ENCODE results near the gene MSI2. TPM values are rescaled to one million over a fixed set of nuclear protein-coding genes. Genes with fewer than 3 reads are reported as not detected.

MSI2 gene
- total and polyA plus RNA-seq, 2 experiments from 2014 or later = 18.9 to 41.8 TPM

DNA sequence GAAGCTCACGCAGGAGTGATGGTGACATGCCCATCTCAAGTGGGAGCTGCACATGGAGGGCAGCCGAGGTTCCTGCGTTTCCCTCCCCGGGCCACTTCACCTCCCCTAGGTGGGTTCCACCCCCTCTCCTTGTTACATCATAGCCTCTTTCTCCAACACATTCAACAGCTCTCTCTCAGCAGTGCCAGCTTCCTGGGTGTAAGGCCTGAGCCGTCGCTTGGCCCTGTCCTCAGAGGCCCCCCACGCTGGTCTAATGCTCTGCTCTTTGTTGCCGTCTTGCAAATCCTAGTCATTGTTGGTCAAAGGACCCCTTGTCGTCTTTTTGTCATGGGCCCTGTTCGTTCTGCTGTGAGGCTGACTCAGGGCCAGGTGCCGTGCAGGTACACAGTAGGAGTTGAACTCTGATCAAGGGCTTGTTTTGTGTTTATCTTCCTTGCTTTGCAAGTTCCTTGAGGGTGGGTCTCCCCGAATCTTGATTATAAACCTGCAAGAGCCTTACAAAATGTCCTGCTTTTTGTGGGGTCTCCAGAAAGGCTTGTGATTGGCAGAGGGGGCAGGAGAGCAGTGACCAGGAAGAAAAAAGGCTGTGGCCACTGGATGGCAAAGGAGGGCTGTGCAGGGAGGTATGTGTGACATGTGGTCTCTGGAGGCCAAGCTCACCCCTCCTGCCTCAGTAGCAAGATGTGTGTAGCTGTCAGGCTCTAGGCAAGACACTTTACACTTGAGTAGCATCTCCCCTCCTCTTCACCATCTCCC lies 352.2 kb downstream of the MSI2 start (continued):
- TF ChIP-seq, protein P1, sequence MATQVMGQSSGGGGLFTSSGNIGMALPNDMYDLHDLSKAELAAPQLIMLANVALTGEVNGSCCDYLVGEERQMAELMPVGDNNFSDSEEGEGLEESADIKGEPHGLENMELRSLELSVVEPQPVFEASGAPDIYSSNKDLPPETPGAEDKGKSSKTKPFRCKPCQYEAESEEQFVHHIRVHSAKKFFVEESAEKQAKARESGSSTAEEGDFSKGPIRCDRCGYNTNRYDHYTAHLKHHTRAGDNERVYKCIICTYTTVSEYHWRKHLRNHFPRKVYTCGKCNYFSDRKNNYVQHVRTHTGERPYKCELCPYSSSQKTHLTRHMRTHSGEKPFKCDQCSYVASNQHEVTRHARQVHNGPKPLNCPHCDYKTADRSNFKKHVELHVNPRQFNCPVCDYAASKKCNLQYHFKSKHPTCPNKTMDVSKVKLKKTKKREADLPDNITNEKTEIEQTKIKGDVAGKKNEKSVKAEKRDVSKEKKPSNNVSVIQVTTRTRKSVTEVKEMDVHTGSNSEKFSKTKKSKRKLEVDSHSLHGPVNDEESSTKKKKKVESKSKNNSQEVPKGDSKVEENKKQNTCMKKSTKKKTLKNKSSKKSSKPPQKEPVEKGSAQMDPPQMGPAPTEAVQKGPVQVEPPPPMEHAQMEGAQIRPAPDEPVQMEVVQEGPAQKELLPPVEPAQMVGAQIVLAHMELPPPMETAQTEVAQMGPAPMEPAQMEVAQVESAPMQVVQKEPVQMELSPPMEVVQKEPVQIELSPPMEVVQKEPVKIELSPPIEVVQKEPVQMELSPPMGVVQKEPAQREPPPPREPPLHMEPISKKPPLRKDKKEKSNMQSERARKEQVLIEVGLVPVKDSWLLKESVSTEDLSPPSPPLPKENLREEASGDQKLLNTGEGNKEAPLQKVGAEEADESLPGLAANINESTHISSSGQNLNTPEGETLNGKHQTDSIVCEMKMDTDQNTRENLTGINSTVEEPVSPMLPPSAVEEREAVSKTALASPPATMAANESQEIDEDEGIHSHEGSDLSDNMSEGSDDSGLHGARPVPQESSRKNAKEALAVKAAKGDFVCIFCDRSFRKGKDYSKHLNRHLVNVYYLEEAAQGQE (IDR thresholded peaks at IDR 0.05; ENCODE audit: unreplicated experiment) = no peak
- TF ChIP-seq POLR2AphosphoS5 (IDR thresholded peaks at IDR 0.05; ENCODE audit: low read depth) = no peak
- TF ChIP-seq, protein P2, sequence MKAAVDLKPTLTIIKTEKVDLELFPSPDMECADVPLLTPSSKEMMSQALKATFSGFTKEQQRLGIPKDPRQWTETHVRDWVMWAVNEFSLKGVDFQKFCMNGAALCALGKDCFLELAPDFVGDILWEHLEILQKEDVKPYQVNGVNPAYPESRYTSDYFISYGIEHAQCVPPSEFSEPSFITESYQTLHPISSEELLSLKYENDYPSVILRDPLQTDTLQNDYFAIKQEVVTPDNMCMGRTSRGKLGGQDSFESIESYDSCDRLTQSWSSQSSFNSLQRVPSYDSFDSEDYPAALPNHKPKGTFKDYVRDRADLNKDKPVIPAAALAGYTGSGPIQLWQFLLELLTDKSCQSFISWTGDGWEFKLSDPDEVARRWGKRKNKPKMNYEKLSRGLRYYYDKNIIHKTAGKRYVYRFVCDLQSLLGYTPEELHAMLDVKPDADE (IDR thresholded peaks at IDR 0.05) = no peak

DNA sequence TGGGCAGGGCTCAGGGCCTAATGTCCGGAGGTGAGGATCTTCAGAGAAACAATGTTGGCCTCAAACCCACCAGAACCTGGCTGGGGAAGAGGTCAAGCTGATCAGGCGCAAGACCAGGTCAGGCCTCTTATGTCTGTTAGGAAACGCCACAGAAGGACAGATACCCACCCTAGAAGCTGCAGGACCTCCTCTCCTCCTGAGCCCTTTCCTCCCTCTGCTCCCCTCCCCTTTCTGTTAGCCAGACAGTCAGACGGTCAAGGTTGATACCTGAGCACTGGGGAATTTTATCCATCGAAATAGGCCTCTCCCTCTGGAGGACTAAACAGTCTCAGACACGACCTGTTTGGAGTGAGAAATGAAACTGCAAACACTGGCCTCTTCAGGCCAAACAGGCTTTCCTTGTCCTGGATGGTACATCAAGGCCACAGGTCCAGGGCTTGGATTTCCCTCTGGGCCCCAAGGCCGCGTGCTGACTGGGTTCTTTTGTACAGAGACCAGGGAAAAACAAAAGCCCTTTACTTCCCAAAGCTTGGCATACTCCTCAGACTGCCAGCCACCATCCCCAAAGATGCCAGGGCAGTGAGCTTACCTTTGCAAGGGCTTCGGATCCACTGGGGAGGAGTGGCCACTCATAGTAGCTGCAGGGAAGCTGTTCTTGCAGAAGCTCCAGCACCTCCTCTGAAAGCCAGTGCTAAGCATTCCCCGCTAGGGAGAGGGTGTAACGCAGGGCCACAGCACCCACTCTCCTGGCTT lies 353.0 kb downstream of the MSI2 start:
- H3K9me3 Mint-ChIP-seq = no peaks in the 10 kb centered on the region
- no peak overlapping the region for H3K4me3 ChIP-seq
- H3K79me2 ChIP-seq (replicated peaks; ENCODE audit: insufficient read depth) = no peaks in the 10 kb centered on the region
- H3K36me3 ChIP-seq (ENCODE audit: insufficient read depth) = no peaks in the 10 kb centered on the region
- H3K27ac Mint-ChIP-seq = peak overlapping the region; percentile 86
- no peaks in the 10 kb centered on the region for H3K36me3 Mint-ChIP-seq (ENCODE audit: low read depth)
- peaks cover 54% of the 10 kb centered on the region for H3K4me1 Mint-ChIP-seq
- H3K27me3 ChIP-seq (ENCODE audit: insufficient read depth) = no peaks in the 10 kb centered on the region
- DNase-seq (ENCODE audit: low spot score) (no peak), ATAC-seq (no peak)
- no peak overlapping the region for H3K4me2 ChIP-seq
- H3K9me2 ChIP-seq (ENCODE audit: insufficient read depth) = no peaks in the 10 kb centered on the region
- H3K27me3 Mint-ChIP-seq (ENCODE audit: insufficient read depth, low read depth, poor library complexity) = peaks cover 10% of the 10 kb centered on the region
- H3K4me1 ChIP-seq (ENCODE audit: insufficient read depth) = peaks cover 13% of the 10 kb centered on the region
- H3K4me3 Mint-ChIP-seq = no peak overlapping the region
- H4K20me1 ChIP-seq (replicated peaks; ENCODE audit: insufficient read depth) = no peaks in the 10 kb centered on the region
- no peak overlapping the region for H2AFZ ChIP-seq
- H3K27ac ChIP-seq (ENCODE audit: low read depth) = no peak overlapping the region
- H3F3A ChIP-seq (replicated peaks; ENCODE audit: low read depth) = no peaks in the 10 kb centered on the region
- no peak for TF ChIP-seq EZH2 (IDR thresholded peaks at IDR 0.05; ENCODE audit: low read depth, unreplicated experiment)
- no peak for TF ChIP-seq STAT1 (IDR thresholded peaks at IDR 0.05; ENCODE audit: unreplicated experiment)
- TF ChIP-seq POLR2AphosphoS5 (IDR thresholded peaks at IDR 0.05; ENCODE audit: low read depth) = no peak
- TF ChIP-seq, protein P3, sequence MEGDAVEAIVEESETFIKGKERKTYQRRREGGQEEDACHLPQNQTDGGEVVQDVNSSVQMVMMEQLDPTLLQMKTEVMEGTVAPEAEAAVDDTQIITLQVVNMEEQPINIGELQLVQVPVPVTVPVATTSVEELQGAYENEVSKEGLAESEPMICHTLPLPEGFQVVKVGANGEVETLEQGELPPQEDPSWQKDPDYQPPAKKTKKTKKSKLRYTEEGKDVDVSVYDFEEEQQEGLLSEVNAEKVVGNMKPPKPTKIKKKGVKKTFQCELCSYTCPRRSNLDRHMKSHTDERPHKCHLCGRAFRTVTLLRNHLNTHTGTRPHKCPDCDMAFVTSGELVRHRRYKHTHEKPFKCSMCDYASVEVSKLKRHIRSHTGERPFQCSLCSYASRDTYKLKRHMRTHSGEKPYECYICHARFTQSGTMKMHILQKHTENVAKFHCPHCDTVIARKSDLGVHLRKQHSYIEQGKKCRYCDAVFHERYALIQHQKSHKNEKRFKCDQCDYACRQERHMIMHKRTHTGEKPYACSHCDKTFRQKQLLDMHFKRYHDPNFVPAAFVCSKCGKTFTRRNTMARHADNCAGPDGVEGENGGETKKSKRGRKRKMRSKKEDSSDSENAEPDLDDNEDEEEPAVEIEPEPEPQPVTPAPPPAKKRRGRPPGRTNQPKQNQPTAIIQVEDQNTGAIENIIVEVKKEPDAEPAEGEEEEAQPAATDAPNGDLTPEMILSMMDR (conservative IDR thresholded peaks at IDR 0.05; ENCODE audit: low read depth in 2 of 2) = no peak
- TF ChIP-seq ZNF331 (CRISPR knock-in tag; IDR thresholded peaks at IDR 0.05; ENCODE audit: low read depth) = no peak
- no peak for TF ChIP-seq ZNF114 (CRISPR knock-in tag; IDR thresholded peaks at IDR 0.05)
- TF ChIP-seq, protein P4, sequence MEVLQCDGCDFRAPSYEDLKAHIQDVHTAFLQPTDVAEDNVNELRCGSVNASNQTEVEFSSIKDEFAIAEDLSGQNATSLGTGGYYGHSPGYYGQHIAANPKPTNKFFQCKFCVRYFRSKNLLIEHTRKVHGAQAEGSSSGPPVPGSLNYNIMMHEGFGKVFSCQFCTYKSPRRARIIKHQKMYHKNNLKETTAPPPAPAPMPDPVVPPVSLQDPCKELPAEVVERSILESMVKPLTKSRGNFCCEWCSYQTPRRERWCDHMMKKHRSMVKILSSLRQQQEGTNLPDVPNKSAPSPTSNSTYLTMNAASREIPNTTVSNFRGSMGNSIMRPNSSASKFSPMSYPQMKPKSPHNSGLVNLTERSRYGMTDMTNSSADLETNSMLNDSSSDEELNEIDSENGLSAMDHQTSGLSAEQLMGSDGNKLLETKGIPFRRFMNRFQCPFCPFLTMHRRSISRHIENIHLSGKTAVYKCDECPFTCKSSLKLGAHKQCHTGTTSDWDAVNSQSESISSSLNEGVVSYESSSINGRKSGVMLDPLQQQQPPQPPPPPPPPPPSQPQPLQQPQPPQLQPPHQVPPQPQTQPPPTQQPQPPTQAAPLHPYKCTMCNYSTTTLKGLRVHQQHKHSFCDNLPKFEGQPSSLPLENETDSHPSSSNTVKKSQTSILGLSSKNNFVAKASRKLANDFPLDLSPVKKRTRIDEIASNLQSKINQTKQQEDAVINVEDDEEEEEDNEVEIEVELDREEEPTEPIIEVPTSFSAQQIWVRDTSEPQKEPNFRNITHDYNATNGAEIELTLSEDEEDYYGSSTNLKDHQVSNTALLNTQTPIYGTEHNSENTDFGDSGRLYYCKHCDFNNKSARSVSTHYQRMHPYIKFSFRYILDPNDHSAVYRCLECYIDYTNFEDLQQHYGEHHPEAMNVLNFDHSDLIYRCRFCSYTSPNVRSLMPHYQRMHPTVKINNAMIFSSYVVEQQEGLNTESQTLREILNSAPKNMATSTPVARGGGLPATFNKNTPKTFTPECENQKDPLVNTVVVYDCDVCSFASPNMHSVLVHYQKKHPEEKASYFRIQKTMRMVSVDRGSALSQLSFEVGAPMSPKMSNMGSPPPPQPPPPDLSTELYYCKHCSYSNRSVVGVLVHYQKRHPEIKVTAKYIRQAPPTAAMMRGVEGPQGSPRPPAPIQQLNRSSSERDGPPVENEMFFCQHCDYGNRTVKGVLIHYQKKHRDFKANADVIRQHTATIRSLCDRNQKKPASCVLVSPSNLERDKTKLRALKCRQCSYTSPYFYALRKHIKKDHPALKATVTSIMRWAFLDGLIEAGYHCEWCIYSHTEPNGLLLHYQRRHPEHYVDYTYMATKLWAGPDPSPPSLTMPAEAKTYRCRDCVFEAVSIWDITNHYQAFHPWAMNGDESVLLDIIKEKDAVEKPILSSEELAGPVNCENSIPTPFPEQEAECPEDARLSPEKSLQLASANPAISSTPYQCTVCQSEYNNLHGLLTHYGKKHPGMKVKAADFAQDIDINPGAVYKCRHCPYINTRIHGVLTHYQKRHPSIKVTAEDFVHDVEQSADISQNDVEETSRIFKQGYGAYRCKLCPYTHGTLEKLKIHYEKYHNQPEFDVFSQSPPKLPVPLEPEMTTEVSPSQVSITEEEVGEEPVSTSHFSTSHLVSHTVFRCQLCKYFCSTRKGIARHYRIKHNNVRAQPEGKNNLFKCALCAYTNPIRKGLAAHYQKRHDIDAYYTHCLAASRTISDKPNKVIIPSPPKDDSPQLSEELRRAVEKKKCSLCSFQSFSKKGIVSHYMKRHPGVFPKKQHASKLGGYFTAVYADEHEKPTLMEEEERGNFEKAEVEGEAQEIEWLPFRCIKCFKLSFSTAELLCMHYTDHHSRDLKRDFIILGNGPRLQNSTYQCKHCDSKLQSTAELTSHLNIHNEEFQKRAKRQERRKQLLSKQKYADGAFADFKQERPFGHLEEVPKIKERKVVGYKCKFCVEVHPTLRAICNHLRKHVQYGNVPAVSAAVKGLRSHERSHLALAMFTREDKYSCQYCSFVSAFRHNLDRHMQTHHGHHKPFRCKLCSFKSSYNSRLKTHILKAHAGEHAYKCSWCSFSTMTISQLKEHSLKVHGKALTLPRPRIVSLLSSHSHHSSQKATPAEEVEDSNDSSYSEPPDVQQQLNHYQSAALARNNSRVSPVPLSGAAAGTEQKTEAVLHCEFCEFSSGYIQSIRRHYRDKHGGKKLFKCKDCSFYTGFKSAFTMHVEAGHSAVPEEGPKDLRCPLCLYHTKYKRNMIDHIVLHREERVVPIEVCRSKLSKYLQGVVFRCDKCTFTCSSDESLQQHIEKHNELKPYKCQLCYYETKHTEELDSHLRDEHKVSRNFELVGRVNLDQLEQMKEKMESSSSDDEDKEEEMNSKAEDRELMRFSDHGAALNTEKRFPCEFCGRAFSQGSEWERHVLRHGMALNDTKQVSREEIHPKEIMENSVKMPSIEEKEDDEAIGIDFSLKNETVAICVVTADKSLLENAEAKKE (CRISPR knock-in tag; IDR thresholded peaks at IDR 0.05) = no peak

Measured in GM23338 (cell line).